ENCODE results near the gene MRPS35.
A peak's percentile ranks its signal among the peaks of the same experiment; 100 is the strongest.

The MRPS35 gene

DNA sequence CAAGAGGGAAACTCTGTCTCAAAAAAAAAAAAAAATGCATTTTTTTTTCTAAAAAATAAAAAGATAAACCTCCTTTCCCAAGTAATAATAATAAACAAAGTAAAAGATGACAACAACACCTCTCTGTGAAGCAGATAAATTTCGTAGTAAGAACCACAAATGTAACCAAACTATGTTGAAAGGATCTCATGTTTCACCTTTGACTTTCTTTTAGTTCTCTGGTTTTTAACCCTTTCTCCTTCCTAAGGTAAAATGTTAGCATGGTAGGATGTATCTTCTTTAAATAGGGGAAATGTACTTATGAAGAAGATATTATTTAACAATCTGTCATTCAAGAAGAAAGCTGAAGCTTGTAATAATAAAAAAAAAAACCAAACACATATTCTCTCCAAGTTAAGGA is 67.6 kb downstream of the MRPS35 start:
- no peak for DNase-seq (ENCODE audit: low spot score)
- no peak for TF ChIP-seq CTCF (IDR thresholded peaks at IDR 0.05; ENCODE audit: extremely low read depth, missing control alignments)

DNA sequence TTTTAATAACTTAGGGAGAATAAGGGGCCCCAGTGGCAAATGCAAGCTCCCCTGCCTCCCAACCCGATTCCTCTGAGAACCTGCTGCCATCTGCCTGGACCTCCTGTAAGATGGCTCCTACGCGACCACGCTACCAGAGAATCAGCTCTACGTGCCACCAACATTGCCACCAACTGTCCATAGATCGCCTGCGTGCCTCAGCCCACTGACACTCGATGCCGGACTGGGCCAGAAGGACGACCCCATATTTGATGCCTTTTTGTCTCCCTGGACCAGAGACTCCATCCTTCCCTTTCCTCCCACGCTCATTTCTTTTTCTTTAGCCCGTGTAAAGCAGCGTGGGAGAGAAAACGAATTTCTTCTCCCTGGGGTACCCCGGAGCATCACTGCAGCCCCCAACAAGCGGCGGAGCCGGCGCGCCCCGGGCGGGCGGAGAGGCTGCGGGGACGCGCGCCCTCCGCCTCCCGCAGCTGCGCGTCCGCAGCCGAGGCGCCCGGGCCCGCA is 68.8 kb downstream of the MRPS35 start:
- peak; percentile 57 for DNase-seq (ENCODE audit: low spot score)
- TF ChIP-seq CTCF (IDR thresholded peaks at IDR 0.05; ENCODE audit: extremely low read depth, missing control alignments): no peak

DNA sequence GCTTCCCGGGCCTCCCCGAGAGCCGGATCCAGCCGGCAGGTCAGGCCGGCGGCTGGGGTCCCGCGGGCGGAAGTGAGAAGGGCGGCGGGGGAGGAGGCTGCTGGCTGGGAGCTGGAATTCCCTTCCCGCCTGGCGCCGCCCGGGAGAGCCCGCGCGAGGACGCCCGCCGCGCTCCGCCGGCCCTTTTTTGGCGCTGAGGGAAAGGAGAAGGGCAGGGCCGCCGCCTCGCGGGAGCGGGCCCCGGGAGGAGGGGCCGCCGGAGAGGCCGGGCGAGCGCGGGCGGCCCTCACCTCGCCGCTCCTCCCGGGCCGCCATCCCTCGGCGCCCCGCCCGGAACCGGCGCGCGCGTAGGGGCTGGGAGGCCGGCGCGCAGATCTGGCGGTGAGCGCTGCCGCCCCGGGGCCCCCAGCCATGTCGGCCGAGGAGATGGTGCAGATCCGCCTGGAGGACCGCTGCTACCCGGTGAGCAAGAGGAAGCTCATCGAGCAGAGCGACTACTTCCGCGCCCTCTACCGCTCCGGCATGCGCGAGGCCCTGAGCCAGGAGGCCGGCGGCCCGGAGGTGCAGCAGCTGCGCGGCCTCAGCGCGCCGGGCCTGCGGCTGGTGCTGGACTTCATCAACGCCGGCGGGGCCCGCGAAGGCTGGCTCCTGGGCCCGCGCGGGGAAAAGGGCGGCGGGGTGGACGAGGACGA is 69.4 kb downstream of the MRPS35 start, which contains the start of the genes KLHL42 and MANSC4:
KLHL42 (plus strand) TSS at position 314 of the 692 bp plus-strand sequence; CDS start at position 412, 98 bp downstream.
MANSC4 (minus strand) TSS at position 317 of the 692 bp plus-strand sequence. CDS start 8,960 bp downstream, outside the sequence.
- TF ChIP-seq CTCF (IDR thresholded peaks at IDR 0.05; ENCODE audit: extremely low read depth, missing control alignments): no peak
- peak; percentile 90 for DNase-seq (ENCODE audit: low spot score)

DNA sequence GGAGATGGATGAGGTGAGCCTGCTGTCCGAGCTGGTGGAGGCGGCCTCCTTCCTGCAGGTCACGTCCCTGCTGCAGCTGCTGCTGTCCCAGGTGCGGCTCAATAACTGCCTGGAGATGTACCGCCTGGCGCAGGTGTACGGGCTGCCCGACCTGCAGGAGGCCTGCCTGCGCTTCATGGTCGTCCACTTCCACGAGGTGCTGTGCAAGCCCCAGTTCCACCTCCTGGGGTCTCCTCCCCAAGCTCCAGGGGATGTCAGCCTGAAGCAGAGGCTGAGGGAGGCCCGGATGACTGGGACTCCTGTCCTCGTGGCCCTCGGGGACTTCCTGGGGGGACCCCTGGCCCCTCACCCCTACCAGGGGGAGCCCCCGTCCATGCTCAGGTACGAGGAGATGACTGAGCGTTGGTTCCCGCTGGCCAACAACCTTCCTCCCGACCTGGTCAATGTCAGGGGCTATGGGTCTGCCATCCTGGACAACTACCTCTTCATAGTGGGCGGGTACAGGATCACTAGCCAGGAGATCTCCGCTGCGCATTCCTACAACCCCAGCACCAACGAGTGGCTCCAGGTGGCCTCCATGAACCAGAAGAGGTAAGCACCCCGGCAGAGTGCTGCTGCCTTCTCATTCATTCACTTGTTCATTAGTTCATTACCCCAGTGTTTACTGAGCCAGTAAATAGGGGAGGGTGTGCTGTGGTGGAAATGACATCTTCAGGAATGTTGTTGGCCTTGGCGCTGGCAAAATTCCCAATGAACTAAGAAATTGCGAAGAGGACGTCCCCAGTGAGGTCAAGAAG is 70.2 kb downstream of the MRPS35 start:
- no peak for TF ChIP-seq CTCF (IDR thresholded peaks at IDR 0.05; ENCODE audit: extremely low read depth, missing control alignments)
- no peak for DNase-seq (ENCODE audit: low spot score)

GRCh38 chr12:27781680-27782079 is 71.0 kb downstream of the MRPS35 start:
- no peak for DNase-seq (ENCODE audit: low spot score)
- no peak for TF ChIP-seq CTCF (IDR thresholded peaks at IDR 0.05; ENCODE audit: extremely low read depth, missing control alignments)

GRCh38 chr12:27782481-27782880 is 71.8 kb downstream of the MRPS35 start:
- no peak for DNase-seq (ENCODE audit: low spot score)
- TF ChIP-seq CTCF (IDR thresholded peaks at IDR 0.05; ENCODE audit: extremely low read depth, missing control alignments): no peak

Measured in GM20000 (cell line).